ENCODE data around the gene G6PC3.
A peak's percentile ranks its signal among the peaks of the same experiment; 100 is the strongest.

The G6PC3 gene

DNA sequence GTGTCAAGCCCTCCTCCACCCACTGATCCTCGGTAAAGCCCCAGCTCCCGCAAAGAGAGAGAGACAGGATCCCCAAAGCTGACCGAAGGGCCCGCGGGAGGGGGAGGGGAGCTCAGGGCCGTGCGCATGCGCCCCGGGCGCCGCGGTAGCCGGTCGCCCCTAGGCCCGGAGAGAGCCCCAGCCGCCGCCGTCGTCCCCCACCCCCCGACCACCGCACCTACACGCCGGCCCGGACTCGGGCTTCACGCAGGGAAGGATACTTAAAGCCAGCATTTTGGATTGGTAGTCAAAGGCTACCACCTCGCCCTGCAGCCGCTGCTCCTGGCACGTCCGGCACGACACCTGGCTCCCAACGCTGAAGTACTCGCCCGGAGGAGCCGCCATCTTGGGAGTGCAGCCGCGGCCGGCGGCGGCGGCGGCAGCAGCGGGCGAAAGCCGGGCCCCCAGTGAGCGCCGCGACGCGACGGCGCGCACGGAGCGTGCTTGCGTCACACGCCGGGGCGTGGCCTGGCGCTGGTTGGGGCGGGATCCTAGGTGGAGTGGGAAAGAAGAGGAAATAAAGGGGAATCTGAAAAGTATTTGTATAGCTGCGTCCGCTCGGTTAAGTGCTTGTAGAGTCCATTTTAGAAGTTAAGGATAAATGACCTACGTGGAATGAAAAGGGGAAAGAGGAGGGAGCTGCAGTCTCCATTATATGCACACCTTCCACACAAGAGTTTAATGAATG lies 4.2 kb upstream of the G6PC3 start, which contains the start of gene LSM12:
TSS of gene LSM12 (minus strand) at position 468 of the 727 bp plus-strand sequence. CDS start at position 384, 84 bp downstream.
- Histone ChIP-seq H3K4me1 (ENCODE audit: low read length) (peaks cover 7% of the 10 kb centered on the region), H4K20me1 (ENCODE audit: insufficient read depth, low read length) (0 out of 2 replicates have a peak, but pooled peaks cover 2% of the 10 kb centered on the region), H3K9me2 (replicated peaks; ENCODE audit: insufficient read depth, low read length) (no peaks in the 10 kb centered on the region), H3K36me3 (replicated peaks; ENCODE audit: insufficient read depth, low read length) (no peaks in the 10 kb centered on the region; the same call in 1 of the 2 replicates), H3K27ac (ENCODE audit: low read length) (peak within 1 kb of the TSS; percentile 86), H2AFZ (ENCODE audit: low read length) (peak within 1 kb of the TSS; percentile 79), H3K27me3 (replicated peaks; ENCODE audit: insufficient read depth, low read length) (no peaks in the 10 kb centered on the region), H3F3A (ENCODE audit: insufficient read depth, low read length) (peaks cover 26% of the 10 kb centered on the region), H3K4me2 (ENCODE audit: low read depth, low read length) (peak within 1 kb of the TSS; percentile 98), H3K9me3 (replicated peaks; ENCODE audit: insufficient read depth, low read length) (no peaks in the 10 kb centered on the region), H3K79me2 (ENCODE audit: low read length) (peaks cover 65% of the 10 kb centered on the region), H3K4me3 (ENCODE audit: low read length) (peak within 1 kb of the TSS; percentile 81), H3K9ac (ENCODE audit: low read length) (peak within 1 kb of the TSS; percentile 97)
- TF ChIP-seq, protein P1, sequence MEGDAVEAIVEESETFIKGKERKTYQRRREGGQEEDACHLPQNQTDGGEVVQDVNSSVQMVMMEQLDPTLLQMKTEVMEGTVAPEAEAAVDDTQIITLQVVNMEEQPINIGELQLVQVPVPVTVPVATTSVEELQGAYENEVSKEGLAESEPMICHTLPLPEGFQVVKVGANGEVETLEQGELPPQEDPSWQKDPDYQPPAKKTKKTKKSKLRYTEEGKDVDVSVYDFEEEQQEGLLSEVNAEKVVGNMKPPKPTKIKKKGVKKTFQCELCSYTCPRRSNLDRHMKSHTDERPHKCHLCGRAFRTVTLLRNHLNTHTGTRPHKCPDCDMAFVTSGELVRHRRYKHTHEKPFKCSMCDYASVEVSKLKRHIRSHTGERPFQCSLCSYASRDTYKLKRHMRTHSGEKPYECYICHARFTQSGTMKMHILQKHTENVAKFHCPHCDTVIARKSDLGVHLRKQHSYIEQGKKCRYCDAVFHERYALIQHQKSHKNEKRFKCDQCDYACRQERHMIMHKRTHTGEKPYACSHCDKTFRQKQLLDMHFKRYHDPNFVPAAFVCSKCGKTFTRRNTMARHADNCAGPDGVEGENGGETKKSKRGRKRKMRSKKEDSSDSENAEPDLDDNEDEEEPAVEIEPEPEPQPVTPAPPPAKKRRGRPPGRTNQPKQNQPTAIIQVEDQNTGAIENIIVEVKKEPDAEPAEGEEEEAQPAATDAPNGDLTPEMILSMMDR (IDR thresholded peaks at IDR 0.05; ENCODE audit: low read length) = no peak
- TF ChIP-seq EZH2 (optimal IDR thresholded peaks at IDR 0.05; ENCODE audit: low read depth, low read length) (no peak), EZH2phosphoT487 (IDR thresholded peaks at IDR 0.05; ENCODE audit: low read length) (no peak)
- DNase-seq = peak; percentile 90

DNA sequence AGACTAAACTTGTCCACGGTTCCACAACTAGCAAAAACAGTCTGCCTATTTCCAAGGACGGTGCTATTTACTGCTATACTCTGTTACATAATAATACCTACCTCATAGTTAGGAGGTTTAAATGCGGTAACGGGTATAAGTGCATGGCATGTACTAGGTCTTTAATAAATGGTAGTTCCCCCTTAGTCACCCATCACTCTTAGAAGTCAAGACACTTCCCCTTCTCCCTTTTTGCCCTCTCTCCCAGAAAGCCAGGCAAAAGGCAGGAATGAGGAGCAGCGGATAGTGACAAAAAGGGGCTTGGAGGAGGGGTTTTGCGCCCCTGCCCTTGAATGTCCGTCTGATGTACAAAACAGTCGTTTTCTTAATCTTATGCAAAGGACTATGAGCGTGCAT lies 3.0 kb upstream of the G6PC3 start:
- Histone ChIP-seq H3K4me1 (ENCODE audit: low read length) (peaks cover 13% of the 10 kb centered on the region), H2AFZ (ENCODE audit: low read length) (peak overlapping the region; percentile 79), H3K4me3 (ENCODE audit: low read length) (no peak overlapping the region), H3K9me3 (replicated peaks; ENCODE audit: insufficient read depth, low read length) (no peaks in the 10 kb centered on the region), H3K27ac (ENCODE audit: low read length) (no peak overlapping the region), H4K20me1 (ENCODE audit: insufficient read depth, low read length) (0 out of 2 replicates have a peak, but pooled peaks cover 2% of the 10 kb centered on the region), H3K4me2 (ENCODE audit: low read depth, low read length) (no peak overlapping the region), H3K9me2 (replicated peaks; ENCODE audit: insufficient read depth, low read length) (no peaks in the 10 kb centered on the region), H3K79me2 (ENCODE audit: low read length) (peaks cover 62% of the 10 kb centered on the region), H3K9ac (ENCODE audit: low read length) (no peak overlapping the region), H3K36me3 (replicated peaks; ENCODE audit: insufficient read depth, low read length) (no peaks in the 10 kb centered on the region), H3K27me3 (replicated peaks; ENCODE audit: insufficient read depth, low read length) (no peaks in the 10 kb centered on the region), H3F3A (ENCODE audit: insufficient read depth, low read length) (peaks cover 31% of the 10 kb centered on the region)
- TF ChIP-seq EZH2 (optimal IDR thresholded peaks at IDR 0.05; ENCODE audit: low read depth, low read length) (no peak), EZH2phosphoT487 (IDR thresholded peaks at IDR 0.05; ENCODE audit: low read length) (no peak)
- TF ChIP-seq, protein P1 (IDR thresholded peaks at IDR 0.05; ENCODE audit: low read length) = no peak
- DNase-seq = no peak

DNA sequence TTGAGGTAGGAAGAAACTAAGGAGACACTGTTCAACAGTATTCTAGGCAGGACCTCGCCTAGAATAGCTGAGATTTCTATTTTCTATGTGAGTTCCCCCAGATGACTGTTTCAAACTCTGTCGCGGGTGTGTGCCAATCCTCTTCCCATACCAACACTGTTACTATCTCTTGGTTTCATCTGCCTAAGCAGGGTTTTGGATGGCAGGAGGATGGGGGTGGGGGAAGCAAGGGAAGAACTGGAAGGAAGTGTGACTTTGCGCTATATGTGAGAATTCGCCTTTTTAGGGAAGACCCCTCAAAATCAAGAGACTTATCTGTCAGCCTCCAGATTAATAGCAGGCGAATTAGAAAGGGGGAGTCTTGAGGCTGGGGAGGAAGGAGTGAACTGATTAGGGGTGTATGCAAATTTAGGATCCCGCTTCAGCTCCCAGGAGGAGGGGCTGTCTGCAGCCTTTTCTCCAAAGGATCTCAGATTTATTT lies 521 bp upstream of the G6PC3 start:
- H3K9ac ChIP-seq (ENCODE audit: low read length) = peak overlapping the region; percentile 80
- peak overlapping the region; percentile 94 for H3K4me3 ChIP-seq (ENCODE audit: low read length)
- TF ChIP-seq EZH2 (optimal IDR thresholded peaks at IDR 0.05; ENCODE audit: low read depth, low read length) (no peak), EZH2phosphoT487 (IDR thresholded peaks at IDR 0.05; ENCODE audit: low read length) (no peak)
- TF ChIP-seq, protein P1 (IDR thresholded peaks at IDR 0.05; ENCODE audit: low read length) = no peak
- no peaks in the 10 kb centered on the region for H3K9me2 ChIP-seq (replicated peaks; ENCODE audit: insufficient read depth, low read length)
- no peaks in the 10 kb centered on the region for H3K27me3 ChIP-seq (replicated peaks; ENCODE audit: insufficient read depth, low read length)
- no peaks in the 10 kb centered on the region for H3K36me3 ChIP-seq (replicated peaks; ENCODE audit: insufficient read depth, low read length)
- no peaks in the 10 kb centered on the region for H3K9me3 ChIP-seq (replicated peaks; ENCODE audit: insufficient read depth, low read length)
- H3F3A ChIP-seq (ENCODE audit: insufficient read depth, low read length) = peaks cover 31% of the 10 kb centered on the region
- H3K27ac ChIP-seq (ENCODE audit: low read length) = peak overlapping the region; percentile 75; the same call in 1 of the 2 replicates
- peaks cover 48% of the 10 kb centered on the region for H3K79me2 ChIP-seq (ENCODE audit: low read length)
- peak overlapping the region; percentile 96 for H3K4me2 ChIP-seq (ENCODE audit: low read depth, low read length)
- H3K4me1 ChIP-seq (ENCODE audit: low read length) = peaks cover 13% of the 10 kb centered on the region
- no peak for DNase-seq
- H4K20me1 ChIP-seq (ENCODE audit: insufficient read depth, low read length) = no peaks in the 10 kb centered on the region
- peak overlapping the region; percentile 98 for H2AFZ ChIP-seq (ENCODE audit: low read length)

All from MM.1S (cell line).